Heart left ventricle (tissue), 16 donors: ENCODE measurements around the gene KRTAP3-1. TPM values are rescaled to one million over a fixed set of nuclear protein-coding genes. Genes with fewer than 3 reads are reported as not detected.
"Not testable (repeated sequence)": the region's sequence is repeated elsewhere in the genome, so short reads cannot be mapped to it uniquely, and the experiment has no call there.

Source experiments
- ATAC-seq, 4 donors: fragments of 200-7000 bp; cut with Tn5 transposase; one replicate each; pipeline ENCODE4 v1.9.1; 2020 to 2022; ENCODE audit warnings: moderate library complexity in 4 of 4, mild to moderate bottlenecking in 3 of 4, moderate number of reproducible peaks in 1 of 4
- DNase-seq, 5 donors: peaks; one replicate each; pipeline ENCODE4 v3.0.0-alpha.2; 2020
- H3K27ac ChIP-seq, 12 donors: fragments of 200-600 bp; sonication (generic) in 4 of 12; one replicate each; pipeline versions ENCODE4 v1.5.0 to v1.8.0; 2016 to 2022; ENCODE audit warnings: mild to moderate bottlenecking in 2 of 12
- H3K27me3 ChIP-seq, 9 donors: fragments of 200-600 bp; sonication (generic) in 2 of 9; one replicate each; pipeline versions ENCODE4 v1.5.1 to v1.8.0; 2016 to 2022; ENCODE audit warnings: mild to moderate bottlenecking in 3 of 9
- H3K36me3 ChIP-seq, 9 donors: fragments of 200-600 bp; sonication (generic) in 2 of 9; one replicate each; pipeline versions ENCODE4 v1.5.0 to v1.8.0; 2018 to 2022; ENCODE audit warnings: mild to moderate bottlenecking in 2 of 9
- H3K4me1 ChIP-seq, 12 donors: fragments of 200-600 bp; sonication (generic) in 4 of 12; one replicate each; pipeline versions ENCODE4 v1.5.0 to v1.8.0; 2016 to 2022; ENCODE audit warnings: mild to moderate bottlenecking in 3 of 12
- H3K4me3 ChIP-seq, 12 donors: fragments of 200-600 bp; sonication (generic) in 4 of 12; one replicate each; pipeline versions ENCODE4 v1.5.0 to v1.8.0; 2017 to 2022; ENCODE audit warnings: mild to moderate bottlenecking in 9 of 12, moderate library complexity in 4 of 12
- H3K9me3 ChIP-seq, 12 donors: fragments of 200-600 bp; sonication (generic) in 4 of 12; one replicate each; pipeline versions ENCODE4 v1.5.0 to v1.8.0; 2016 to 2022; ENCODE audit warnings: mild to moderate bottlenecking in 1 of 12
- POLR2A ChIP-seq, 2 donors: fragments of 450-650 bp; IDR thresholded peaks; one replicate each; pipeline ENCODE4 v1.6.1; 2017; ENCODE audit warnings: antibody characterized with exemption in 2 of 2, mild to moderate bottlenecking in 2 of 2, moderate library complexity in 2 of 2
- WGBS, 4 donors: extraction: QIAGEN DNeasy Blood & Tissue Kit in 2 of 4; methylation state at CpG; one replicate each; pipeline versions ENCODE4 v1.1.5 to v1.1.7; 2013 to 2018; 5-methylcytosine and 5-hydroxymethylcytosine counted together
- intact Hi-C, 10 donors: fragments of 100-400 bp; cut with DNase I; formaldehyde crosslinking; loops; one replicate each; pipeline versions ENCODE4 v1.11.1 to v1.14.2; 2022
- polyA plus RNA-seq, 2 donors: library from polyadenylated mRNA; stranded (reverse); fragments of 200-250 nt; gene quantifications; one replicate each; pipeline ENCODE4 v1.2.3, GENCODE V29; 2013
- total RNA-seq, 9 donors: library from RNA; depleted of rRNA in 2 of 9; stranded (reverse); fragments of >200 nt in 2 of 9; fragmentation: NEBNext Ultra II Directional in 3 of 9; extraction: Animal tissue kit (Norgen Biotek cat#: 25700) in 3 of 9; gene quantifications; one replicate each; pipeline versions ENCODE4 v1.1.0 to v1.2.4, GENCODE V29; 2016 to 2023
- TF ChIP-seq, protein P1 (sequence below), 12 donors: fragments of 200-600 bp; sonication (generic) in 4 of 12; IDR thresholded peaks; one replicate each; pipeline versions ENCODE4 v1.5.0 to v1.8.0; 2018 to 2022; ENCODE audit warnings: antibody characterized with exemption in 12 of 12, mild to moderate bottlenecking in 5 of 12
- donor health status: ischemic (EF 13 %, LVEDD 7.1; RV severe dilation, severe dysfunction).
- donor health status: healthy with polysubstance abuse.
- donor health status: DM: no; HTN: yes; CAD: no.
- donor health status: DM: no; HTN: no; CAD: no.
- donor health status: ischemic (EF 25% LVEDD 6.9; RV normal size, moderate dysfunction).
- donor health status: ischemic (EF 25% LVEDD 5.7; RV mildly dilated, moderate dysfunction).
- donor health status: healthy.
- donor health status: DM: yes; HTN: yes; CAD: no.
- donor health status: ischemic (EF 35%, LVEDD 5.7; RV mildly dilated, moderate dysfunction).
- donor health status: nonischemic (EF 11% LVEDD 7.7; RV severe dilation, severe dysfunction).
- donor health status: DM: yes; HTN: yes; CAD: no.
- donor health status: PGD.
- donor health status: ischemic (EF 29% LVEDD 5.4; RV normal size, mild dysfunction).
- donor health status: nonischemic (EF 23%, LVEDD 6.1; RV moderate dilation, normal function).

Gene KRTAP3-1
- total and polyA plus RNA-seq, 11 donors, result not detected

DNA sequence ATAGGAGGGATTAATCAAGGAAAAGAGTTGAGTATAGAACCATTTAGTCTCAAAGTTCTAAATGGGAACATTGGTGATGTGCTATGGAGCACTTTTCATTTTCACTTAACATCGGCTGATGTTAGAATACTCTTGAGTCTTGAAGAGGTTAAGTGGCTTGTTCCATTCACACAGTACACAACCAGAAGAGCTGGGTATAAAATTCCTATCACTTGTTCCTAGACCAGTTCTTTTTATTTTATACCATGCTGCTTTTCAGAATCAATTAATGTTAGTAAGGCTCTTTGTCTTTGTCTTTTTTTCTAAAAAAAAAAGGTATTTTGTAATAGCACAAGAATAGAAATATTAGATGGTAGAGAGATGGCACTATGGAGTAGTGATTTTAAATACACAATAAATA, 34.0 kb upstream of the KRTAP3-1 start:
- Histone ChIP-seq H3K27ac (no peak overlapping the region), H3K4me3 (no peak overlapping the region), H3K27me3 (peaks cover 0 to 21% (median 8%) of the 10 kb centered on the region in 9 donors), H3K4me1 (no peaks in the 10 kb centered on the region), H3K36me3 (no peaks in the 10 kb centered on the region), H3K9me3 (peaks cover 0 to 6% (median 0%) of the 10 kb centered on the region in 12 donors)
- 92 to 99% (median 98%) methylated on average over 1 of the region's 1 CpG for WGBS, 4 donors
- DNase-seq (no peak), ATAC-seq (no peak)
- intact Hi-C loops, result no loop called here
- TF ChIP-seq POLR2A (IDR thresholded peaks at IDR 0.05), result no peak
- TF ChIP-seq, protein P1, sequence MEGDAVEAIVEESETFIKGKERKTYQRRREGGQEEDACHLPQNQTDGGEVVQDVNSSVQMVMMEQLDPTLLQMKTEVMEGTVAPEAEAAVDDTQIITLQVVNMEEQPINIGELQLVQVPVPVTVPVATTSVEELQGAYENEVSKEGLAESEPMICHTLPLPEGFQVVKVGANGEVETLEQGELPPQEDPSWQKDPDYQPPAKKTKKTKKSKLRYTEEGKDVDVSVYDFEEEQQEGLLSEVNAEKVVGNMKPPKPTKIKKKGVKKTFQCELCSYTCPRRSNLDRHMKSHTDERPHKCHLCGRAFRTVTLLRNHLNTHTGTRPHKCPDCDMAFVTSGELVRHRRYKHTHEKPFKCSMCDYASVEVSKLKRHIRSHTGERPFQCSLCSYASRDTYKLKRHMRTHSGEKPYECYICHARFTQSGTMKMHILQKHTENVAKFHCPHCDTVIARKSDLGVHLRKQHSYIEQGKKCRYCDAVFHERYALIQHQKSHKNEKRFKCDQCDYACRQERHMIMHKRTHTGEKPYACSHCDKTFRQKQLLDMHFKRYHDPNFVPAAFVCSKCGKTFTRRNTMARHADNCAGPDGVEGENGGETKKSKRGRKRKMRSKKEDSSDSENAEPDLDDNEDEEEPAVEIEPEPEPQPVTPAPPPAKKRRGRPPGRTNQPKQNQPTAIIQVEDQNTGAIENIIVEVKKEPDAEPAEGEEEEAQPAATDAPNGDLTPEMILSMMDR (IDR thresholded peaks at IDR 0.05), result no peak

DNA sequence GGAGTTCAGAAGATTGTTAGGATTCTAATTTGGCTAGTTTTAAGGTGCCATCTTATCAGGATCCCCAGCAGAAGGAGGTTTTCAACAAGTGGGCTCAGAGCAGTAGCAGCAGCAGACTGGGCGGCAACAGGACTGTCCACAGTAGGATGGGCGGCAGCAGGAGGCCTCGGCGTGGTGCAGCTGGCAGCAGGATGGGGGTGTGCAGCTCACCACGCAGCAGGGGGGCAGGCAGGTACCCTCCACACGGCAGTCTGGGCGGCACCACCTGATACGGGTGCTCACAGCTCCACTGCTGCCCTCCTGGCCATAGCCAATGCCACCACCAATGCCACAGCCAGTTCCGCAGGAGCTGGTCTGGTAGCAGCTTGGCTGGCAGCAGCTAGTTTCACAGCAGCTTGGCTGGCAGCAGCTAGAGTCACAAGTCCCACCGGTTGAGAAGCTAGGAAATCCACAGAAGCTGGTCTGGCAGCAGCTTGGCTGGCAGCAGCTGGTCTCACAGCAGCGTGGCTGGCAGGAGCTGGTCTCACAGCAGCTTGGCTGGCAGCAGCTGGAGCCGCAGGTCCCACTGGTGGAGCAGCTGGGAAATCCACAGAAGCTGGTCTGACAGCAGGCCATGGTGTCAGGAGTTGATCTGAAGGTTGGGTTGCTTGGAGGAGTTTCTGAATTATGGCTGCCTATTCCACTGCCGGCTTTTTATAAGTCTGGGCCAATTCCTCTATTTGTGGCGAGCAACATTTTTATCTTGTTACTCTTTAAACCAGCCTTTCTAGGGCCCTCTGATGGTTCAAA, 32.0 kb upstream of the KRTAP3-1 start, which contains the start of gene KRTAP1-1:
Gene KRTAP1-1, minus strand, starts transcription at position 668 of the 789 bp plus-strand sequence. Its CDS starts 53 bp downstream, at position 615.
- WGBS, 4 donors, result 61 to 79% (median 71%) methylated on average over 10 to 14 of the region's 14 CpGs
- DNase-seq, result peak in 1 of 5 donors; percentile 39
- H3K9me3 ChIP-seq, ATAC-seq, H3K36me3 ChIP-seq, H3K27ac ChIP-seq, H3K4me1 ChIP-seq, H3K4me3 ChIP-seq, intact Hi-C loops: not testable (repeated sequence)
- peaks cover 0 to 11% (median 3%) of the 10 kb centered on the region in 9 donors for H3K27me3 ChIP-seq

DNA sequence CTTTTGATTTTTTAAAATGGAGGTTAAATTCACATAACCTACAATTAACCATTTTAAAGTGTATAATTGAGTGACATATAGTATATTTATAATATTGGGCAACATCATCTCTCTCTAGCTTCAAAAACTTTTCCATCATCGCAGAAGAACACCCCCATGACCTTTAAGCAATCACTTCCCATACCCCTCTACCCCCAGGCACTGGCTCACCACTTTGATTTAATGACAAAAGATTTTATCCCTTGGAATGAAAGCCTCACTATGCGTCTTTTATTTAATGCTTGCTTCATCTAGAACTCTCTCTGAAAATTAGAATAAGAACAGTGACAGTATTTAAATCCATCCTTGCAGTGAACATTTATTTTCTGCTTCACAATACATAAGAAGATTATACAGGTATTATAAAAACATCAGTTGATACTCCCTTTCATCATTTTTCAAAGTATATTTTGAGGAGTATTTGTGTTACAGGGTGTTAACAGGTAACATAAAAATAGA, 29.0 kb upstream of the KRTAP3-1 start:
- no peak for TF ChIP-seq POLR2A (IDR thresholded peaks at IDR 0.05)
- TF ChIP-seq, protein P1 (IDR thresholded peaks at IDR 0.05), result no peak
- H3K27ac ChIP-seq, result no peak overlapping the region
- ATAC-seq, result no peak
- no peak for DNase-seq
- WGBS, 4 donors, result 72 to 77% (median 76%) methylated on average over 2 of the region's 2 CpGs
- H3K4me1 ChIP-seq, result no peaks in the 10 kb centered on the region
- H3K4me3 ChIP-seq, result no peak overlapping the region
- intact Hi-C loops, result no loop called here
- peaks cover 0 to 3% (median 0%) of the 10 kb centered on the region in 12 donors for H3K9me3 ChIP-seq
- H3K27me3 ChIP-seq, result peaks cover 0 to 11% (median 0%) of the 10 kb centered on the region in 9 donors
- H3K36me3 ChIP-seq, result no peaks in the 10 kb centered on the region

DNA sequence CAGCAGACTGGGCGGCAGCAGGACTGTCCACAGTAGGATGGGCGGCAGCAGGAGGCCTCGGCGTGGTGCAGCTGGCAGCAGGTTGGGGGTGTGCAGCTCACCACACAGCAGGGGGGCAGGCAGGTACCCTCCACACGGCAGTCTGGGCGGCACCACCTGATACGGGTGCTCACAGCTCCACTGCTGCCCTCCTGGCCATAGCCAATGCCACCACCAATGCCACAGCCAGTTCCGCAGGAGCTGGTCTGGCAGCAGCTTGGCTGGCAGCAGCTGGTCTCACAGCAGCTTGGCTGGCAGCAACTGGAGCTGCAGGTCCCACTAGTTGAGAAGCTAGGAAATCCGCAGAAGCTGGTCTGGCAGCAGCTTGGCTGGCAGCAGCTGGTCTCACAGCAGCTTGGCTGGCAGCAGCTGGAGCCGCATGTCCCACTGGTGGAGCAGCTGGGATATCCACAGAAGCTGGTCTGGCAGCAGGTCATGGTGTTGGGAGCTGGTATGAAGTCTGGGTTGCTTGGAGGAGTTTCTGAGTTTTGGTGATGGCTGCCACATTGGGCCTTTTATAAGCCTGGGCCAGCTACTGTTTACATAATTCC, 25.5 kb upstream of the KRTAP3-1 start, which contains the start of gene KRTAP1-3:
Gene KRTAP1-3, minus strand, starts transcription at position 529 of the 590 bp plus-strand sequence. Its CDS starts 53 bp downstream, at position 476.
- intact Hi-C loops, H3K27ac ChIP-seq, ATAC-seq, H3K4me3 ChIP-seq, H3K36me3 ChIP-seq, H3K4me1 ChIP-seq, H3K9me3 ChIP-seq: not testable (repeated sequence)
- H3K27me3 ChIP-seq, result peaks cover 0 to 20% (median 0%) of the 10 kb centered on the region in 9 donors
- DNase-seq, result peak in 1 of 5 donors; percentile 25
- 88 to 94% (median 90%) methylated on average over 5 to 10 of the region's 10 CpGs for WGBS, 4 donors

DNA sequence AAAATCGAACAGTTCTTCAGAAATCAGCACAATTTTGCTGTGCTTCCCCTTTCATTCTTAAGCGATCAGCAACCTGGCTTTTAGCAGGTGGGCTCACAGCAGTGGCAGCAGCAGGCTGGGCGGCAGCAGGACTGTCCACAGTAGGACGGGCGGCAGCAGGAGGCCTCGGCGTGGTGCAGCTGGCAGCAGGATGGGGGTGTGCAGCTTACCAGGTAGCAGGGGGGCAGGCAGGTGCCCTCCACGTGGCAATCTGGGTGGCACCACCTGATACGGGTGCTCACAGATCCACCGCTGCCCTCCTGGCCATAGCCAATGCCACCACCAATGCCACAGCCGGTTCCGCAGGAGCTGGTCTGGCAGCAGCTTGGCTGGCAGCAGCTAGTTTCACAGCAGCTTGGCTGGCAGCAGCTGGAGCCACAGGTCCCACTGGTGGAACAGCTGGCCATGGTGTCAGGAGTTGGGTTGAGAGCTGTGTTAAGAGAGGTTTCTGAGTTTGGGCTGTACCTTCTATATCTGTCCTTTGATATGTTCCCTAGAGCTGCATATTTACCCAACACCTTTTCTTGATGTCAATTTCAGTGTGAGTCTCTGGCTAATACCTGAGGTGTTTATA, 20.8 kb upstream of the KRTAP3-1 start, which contains the start of gene KRTAP1-4:
Gene KRTAP1-4, minus strand, starts transcription at position 563 of the 613 bp plus-strand sequence. Its CDS starts 117 bp downstream, at position 446.
- Histone ChIP-seq H3K27me3 (peaks cover 0 to 27% (median 7%) of the 10 kb centered on the region in 9 donors), H3K9me3 (no peaks in the 10 kb centered on the region), H3K4me3 (no peak within 1 kb of the TSS), H3K4me1 (no peaks in the 10 kb centered on the region), H3K27ac (no peak within 1 kb of the TSS), H3K36me3 (no peaks in the 10 kb centered on the region)
- intact Hi-C loops, result no loop called here
- ATAC-seq (no peak), DNase-seq (peak in 1 of 5 donors; percentile 30)
- WGBS, 4 donors, result 72 to 84% (median 77%) methylated on average over 2 to 12 of the region's 12 CpGs
- no peak for TF ChIP-seq POLR2A (IDR thresholded peaks at IDR 0.05)
- TF ChIP-seq, protein P1 (IDR thresholded peaks at IDR 0.05), result no peak
